NCI-H2196 (cell line): Measurements from ENCODE around the gene ZBTB7A.

Experiments
- DNase-seq: peaks from one replicate; lab custom pipeline; 2025; ENCODE audit not compliant: unreplicated experiment; lab: John Stamatoyannopoulos, UW

Gene ZBTB7A

DNA sequence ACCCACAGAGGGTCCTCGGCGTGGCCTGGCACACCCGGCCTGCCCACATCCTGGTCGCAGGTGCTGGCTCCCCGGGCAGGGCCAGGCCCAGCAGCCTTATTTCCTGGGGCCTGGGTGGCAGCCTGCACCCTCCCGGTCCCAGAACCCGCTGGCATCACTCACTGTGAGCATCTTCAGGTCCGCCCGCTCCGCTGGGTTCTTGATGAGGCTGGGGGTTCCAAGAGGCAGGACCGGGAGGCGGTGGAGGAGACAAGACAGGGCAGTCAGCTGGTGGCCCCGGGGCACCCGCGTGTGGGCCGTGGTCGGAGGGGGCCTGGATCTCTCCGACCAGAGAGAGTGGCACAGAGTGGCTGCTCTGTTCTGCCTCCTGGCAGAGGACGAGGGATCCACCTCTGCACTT is 27.6 kb upstream of the ZBTB7A start:
- no peak for DNase-seq

DNA sequence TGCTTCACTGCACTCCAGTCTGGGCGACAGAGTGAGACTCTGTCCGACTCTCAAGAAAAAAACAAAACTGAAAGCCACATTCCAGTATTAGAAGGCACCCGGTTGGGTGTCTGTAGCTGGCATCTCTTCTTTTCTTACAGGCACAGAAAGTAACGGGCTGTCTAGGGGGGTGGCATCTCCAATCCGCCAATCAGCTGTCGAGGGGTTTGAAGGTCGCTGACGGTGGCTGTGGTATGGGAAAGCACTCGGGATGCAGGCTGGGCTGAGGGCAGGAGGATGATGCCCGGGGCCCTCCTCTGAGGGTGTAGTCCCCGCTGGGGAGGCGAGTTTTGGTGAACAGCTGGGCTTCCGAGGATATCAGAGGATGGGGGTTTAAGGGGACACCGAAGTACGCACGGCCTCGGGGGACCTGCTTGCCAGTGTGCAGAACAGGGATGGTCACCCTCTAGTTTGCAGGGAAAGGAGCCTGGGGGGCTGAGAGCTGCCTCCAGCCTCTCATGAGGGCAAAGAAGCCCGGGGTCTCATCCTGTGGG is 27.0 kb upstream of the ZBTB7A start:
- no peak for DNase-seq

DNA sequence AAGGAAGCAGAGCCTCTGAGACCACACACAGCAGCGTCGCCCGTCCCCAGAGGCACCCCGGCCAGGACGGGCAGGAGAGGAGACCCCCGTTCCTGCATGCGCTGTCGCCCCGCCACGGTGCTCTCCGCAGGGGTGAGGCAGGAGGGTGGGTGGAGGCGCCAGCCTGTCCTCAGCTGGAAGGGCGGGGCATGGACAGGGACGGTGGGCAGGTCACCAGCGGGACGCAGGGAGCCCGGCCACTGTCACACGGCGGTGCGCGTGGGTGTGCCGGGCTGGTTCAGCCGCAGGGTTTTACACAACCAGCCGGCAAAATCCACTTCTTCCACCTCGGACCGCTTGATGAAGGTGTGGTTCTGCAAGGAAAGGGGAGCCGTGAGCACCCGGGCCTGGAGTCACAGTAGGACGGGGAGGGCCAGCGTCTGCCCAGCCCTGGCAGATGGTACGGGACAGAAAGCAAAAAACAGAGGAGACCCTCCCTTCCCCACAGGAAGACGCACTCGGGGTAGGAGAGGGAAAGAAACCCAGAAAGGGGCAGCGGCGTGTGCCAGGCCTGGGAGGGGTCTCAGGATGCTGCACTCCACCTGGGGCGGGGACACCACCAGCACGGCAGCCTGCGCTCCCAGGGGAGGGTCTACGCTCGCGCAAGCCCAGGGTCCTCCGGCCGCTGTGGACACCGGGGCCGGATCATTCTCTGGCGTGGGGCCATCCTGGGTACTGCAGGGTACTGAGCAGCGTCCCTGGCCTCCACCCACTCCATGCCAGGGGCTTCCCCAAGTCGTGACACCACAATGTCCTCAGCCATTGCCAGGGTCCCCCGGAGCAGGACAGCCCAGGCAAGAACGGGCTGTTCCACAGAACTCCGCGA is 23.9 kb upstream of the ZBTB7A start:
- DNase-seq = no peak

DNA sequence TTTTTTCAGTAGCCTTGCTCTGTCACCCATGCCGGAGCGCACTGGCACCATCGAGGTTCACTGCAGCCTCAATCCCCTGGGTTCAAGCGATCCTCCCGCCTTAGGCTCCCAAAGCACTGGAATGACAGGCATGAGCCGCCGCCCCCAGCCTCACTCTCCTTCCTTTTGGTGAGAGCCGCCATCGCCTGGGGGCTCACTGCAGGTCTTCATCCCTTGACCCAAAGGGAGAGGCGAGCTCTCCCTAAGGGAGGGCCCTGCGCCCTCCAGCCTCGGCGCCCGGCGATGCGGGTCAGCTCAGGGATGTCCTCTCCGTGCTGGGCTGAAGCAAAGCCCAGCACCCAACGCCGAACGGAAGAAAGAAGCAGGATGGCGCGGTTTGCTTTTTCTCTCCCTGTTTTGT is 23.2 kb upstream of the ZBTB7A start:
- DNase-seq = no peak

DNA sequence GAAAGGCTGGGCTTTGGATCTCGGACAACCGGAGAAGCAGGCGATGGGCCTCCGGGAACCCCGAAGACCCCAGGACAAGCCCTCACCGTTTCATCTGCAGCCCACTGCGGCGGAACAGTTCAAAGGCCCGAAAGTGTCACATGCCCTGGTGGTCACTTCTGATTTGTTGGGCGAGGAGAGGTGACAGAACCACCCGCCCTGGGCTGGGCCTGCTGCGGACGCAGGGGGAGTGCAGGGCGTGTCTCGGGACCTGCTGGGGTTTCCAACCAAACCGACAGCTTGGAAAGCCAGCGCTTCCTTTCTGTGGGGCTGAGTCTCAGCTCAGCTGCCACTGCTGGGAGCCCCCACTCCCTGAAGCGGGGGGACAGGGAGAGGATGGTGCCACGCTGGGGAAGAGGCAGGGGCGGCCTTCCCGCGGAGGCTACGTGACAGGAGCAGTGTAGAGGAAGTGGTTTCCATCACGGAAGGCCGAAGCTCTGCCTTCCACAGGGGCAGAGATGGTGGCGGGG is 22.8 kb upstream of the ZBTB7A start:
- DNase-seq = no peak

DNA sequence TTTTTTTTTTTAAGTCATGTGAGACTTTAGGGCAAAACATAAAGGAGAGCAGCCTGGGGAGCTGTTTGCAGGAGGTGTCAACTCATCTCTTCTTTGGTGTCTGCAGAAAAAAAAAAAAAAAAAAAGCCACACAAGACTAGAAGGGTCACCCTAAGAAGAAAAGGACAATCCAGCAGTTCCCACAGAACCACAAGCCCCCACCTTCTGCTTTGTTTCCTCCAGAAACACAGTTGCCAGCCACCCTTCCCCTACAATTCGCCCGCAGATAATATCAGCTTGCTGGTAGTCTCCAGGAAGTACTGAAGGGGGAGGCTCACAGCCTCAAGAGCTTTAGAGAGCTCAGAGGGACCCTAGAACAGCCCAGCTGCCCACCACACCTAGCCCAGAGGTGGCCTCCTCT is 22.3 kb upstream of the ZBTB7A start:
- DNase-seq = no peak

DNA sequence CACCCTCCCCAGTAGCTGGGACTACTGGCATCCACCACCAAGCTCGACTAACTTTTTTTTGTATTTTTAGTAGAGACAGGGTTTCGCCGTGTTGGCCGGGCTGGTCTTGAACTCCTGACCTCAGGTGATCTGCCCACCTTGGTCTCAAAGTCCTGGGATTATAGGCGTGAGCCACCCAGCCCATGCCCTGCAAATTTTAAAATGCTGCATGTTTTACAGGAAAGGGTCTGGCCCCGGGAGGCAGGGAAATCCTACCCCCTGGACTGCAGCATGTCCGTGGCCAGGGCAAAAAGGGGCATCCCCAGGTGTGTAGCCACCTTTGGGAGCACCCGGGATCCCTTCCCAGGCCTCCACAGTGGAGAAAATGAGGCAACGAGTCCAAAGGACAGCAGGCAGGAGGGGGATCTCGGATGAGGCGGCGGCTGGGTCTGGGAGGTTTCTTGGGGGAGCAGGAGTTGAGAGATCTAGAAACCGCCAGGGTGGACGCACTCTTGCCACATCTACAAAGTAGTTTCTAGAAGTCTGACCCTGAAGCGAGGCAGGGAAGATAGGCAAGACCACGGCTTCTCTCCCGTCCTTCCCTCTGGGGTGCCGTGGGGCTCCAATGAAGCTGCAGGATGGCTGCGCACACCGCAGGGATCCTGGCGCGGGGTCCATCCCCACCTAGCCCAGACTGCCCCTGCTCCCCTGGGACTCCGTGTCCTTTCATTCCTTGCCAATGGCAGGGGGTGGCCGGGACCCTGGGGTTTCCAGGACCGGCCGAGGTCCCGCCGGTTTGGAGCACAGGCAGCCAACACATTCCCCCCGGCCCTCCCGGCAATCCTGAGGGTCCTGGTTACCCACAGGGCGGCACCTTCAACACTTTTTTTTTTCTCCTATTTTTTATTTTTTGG is 21.3 kb upstream of the ZBTB7A start:
- no peak for DNase-seq

DNA sequence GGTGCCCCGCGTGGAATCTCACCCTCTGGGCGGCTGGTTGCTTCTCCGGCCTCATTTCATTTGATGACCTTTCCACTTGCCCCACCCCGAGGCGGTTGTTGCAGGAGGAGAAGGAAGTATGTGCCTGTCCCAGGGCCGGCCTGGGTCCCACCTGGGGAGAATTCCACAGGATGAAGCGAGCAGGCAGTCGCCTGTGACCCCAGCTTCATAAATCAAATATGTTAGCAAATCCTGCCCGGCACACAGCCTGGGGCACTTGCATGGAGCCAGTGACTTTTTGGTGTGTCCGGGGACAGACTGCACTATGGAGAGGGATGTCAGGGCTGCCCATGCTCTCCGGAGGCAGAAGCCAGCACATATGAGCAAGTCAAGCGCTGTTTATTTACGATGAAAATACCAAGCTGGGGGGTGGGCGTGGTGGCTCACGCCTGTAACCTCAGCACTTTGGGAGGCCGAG is 19.7 kb upstream of the ZBTB7A start:
- DNase-seq = no peak

DNA sequence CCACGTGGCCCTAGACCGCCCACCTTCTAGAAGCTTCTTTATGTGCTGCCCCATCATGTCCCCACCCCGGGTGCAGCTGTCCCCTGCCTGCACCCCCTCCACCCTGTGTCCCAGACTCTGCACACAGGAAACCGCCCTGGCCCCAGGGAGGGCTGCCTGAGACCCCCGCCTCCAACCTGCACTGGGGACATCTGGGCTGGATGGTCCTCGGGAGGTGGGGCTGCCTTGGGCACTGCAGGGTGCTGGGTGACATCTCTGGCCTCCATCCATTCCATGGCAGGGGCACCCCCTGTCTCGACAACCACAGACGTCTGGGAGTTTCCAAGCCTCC is 17.8 kb upstream of the ZBTB7A start:
- DNase-seq = no peak

DNA sequence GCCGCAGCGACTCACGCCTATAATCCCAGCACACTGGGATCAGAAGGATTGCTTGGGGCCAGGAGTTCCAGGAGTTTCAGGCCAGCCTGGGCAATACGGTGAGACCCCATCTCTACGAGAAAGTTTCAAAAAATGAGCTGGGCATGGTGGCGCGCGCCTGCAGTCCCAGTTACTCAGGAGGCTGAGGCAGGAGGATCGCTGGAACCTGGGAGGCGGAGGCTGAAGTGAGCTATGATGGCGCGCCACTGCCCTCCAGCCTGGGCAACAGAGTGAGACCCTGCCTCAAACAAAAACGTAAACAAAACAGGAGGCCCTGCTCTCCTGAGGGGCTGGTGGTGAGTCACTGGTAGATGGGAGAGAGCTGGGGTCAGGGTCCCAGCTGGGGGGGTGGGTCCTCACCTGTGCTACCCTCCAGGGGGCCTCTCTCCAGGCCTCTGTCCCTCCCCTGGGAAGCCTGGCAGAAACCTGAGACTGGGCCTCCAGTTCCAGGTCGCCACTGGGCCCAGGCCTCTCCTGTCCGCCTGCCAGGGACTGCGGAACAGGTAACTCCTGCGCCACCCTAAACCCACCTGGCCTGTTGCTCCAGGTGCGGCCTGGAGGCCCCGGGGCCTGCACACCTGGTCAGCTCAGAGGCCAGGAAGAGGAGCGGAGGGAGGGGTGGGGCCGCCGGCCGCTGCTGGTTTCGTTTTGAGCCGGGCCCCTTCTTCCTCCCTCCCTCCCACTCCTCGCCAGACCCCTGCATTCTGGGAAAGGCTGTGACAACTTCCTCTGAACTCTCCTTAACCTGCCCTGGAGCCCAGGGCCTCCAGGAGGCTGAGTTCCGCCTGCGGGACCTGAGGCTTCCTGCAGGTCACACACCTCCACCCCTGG is 17.2 kb upstream of the ZBTB7A start:
- no peak for DNase-seq

DNA sequence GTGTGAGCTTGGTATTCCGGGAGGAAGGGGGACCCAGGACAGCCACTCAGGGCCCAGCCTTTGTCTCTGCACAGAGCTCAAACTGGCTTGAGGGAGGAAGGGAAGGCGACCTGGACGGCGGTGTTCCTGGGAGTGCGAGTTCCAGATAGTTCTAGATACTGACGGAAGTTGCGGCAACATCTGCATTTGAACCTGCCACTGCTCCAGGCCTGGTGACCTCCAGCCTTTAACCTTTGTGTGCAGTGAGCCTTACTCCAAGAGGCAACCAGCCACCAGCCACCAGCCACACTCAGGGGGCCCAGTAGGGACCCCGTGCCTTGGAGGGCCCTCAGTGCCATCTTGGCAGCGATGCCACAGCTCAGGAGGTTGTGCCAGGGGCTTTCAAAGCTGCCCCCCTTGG is 15.5 kb upstream of the ZBTB7A start:
- DNase-seq = no peak

DNA sequence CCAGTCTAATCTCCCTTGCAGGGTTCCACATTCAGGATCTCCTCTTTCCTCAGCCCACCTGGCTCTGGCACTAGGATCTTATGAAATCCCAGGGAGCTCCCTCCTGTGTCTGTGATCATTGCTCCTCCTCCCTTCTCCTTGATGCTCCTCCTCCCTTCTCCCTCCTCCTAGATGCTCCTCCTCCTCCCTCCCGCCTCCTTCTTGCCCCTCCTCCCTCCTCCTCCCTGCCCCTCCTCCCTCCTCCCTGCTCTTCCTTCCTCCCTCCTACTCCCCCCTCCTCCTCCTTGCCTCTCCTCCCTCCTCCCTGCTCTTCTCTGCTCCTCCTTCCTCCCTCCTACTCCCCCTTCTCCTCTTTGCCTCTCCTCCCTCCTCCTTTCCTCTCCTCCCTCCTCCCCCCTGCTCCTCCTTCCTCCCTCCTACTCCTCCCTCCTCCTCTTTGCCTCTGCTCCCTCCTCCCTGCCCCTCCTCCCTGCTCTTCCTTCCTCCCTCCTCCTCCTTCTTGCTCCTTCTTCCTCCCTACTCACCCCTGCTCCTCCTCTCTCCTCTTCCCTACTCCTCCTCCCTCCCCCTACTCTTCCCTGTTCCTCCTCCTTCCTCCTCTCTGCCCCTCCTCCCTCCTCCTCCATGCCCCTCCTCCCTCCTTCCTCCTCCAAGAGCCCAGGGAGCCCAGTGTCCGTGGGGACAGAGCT is 14.9 kb upstream of the ZBTB7A start:
- DNase-seq = no peak

DNA sequence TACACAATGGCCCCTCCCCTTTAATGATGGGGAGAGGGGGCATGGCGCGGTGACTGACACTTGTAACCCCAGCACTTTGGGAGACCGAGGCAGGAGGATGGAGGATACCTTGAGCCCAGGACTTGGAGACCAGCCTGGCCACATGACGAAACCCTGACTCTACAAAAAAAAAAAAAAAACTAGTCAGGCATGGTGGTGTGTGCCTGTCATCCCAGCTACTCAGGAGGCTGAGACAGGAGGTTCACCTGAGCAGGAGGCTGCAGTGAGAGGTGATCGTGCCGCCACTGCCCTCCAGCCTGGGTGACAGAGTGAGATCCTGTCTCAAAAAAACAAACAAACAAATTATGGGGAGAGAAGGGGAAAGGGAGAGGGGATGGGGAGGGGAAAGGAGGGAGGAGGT is 13.8 kb upstream of the ZBTB7A start:
- DNase-seq = no peak

DNA sequence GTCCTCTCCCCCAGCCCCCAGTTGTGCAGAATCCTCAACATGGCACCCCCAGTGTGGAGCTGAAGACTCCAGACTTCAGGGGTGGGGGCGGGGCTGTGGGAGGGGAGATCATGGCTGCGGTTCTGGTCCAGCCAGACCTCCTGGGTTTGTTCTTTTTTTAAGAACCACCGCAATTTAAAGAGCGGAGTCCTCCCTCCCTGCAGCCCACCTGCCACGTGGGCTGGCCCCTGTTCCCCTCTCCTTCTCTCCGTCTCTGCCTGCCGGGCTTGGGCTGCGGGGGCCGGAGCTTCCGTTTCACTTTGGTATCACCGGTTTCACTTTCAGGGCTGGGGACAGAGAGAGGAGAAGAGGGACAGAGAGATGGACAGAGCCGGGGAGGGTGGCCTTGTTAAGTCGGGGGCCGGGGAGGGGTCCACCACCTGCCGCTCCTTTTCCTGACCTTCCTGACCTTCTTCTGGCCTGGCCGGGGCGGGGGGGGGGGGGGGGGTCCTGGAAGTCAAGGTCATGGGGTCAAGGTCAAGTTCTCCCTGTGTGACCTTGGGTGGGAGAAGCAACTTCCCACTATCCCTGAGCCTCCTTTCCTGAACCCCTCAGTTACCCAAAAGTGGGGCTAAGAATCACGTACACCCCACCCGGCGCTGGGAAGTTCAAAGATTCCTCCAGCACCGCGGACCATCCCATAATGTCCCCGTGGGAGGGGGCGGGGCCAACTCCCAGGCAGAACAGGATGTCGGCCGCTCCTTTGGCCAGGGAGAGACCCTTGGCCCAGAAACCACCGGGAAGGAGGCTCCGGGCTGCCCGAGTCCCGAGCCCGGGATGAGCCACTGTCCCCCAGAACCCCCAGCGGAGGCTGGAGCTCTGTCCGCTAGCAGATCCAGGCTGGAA is 11.3 kb upstream of the ZBTB7A start:
- DNase-seq = no peak

DNA sequence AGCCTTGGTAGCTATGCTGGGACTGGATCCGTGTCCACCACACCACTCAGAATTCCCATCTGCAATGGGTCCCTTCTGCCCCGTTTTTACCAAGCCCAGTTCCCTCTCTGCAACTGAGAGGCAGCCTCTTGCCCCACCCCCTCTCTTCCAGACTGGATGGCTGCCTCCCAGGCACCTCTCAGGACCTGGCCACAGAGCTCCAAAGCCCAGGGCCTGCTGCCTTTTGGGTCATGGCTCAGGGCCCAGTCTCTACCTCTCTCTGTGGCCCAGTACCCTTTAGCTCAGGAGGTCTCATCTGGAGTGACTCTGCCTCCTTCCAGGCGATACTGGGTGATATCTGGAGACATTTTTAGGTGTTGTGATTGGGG is 10.3 kb upstream of the ZBTB7A start:
- DNase-seq = no peak

DNA sequence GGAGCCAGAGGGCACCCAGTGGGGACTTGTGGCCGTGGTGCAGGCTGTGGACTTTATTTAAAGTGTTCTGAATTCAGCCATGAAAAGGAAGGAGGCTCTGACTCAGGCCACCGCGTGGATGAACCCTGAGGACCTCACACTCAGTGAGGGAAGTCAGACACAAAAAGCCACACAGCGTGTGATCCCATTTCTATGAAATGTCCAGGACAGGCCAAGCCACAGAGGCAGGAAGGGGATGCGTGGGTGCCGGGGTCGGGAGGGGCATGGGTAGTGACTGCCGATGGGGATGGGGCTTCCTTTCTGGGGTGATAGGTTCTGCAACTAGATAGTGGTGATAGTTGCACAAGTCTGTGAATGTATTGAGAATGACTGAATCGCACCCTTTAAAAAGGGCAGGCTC is 8.7 kb upstream of the ZBTB7A start:
- no peak for DNase-seq

DNA sequence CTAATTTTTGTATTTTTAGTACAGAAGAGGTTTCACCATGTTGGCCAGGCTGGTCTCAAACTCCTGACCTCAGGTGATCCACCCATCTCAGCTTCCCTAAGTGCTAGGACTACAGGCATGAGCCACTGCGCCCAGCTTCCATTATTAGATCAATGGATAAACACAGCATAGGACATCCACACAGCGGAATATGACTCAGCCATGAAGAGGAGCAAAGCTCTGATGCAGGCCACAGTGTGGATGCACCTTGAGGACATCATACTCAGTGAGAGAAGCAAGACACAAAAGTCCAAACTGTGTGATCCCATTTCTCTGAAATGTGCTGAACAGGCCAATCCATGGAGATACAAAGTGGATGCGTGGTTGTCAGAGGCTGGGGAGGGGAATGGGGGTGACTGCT is 4.9 kb upstream of the ZBTB7A start:
- DNase-seq = no peak

DNA sequence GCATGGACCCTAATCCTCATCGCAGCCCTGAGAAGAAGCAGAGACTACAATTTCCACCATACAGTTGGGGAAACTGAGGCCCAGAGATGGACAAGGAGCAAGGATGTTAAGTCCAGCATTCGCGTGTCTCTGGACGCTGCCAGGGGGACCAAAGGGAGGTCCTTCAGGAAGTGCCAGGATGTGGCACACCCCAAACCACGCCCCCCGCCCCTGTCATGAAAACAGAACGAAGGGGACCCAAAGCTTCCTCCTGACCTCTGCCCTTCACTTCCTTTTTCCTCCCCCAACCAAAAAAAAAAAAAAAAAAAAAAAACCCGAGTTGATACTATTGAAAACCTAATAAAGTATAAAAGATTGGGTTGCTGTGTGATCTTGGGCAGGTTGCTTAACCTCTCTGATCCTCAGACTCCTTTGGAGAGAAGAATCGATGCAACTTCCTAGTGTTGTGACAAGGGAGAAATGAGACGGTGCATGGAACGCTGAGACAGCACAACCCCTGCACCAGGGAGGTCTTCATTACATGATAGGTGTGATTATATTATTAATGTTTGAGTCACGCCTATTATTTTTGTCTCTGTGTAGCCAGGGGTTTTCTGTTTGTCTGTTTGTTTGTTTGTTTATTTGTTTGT is 2.7 kb upstream of the ZBTB7A start:
- no peak for DNase-seq
